H9 (cell line): ENCODE measurements around the gene WARS2. TPM values are rescaled to one million over a fixed set of nuclear protein-coding genes. Genes with fewer than 3 reads are reported as not detected.

ENCODE experiments used
- DNase-seq: peaks from one replicate; pipeline ENCODE4 v3.0.0-alpha.2; 2017
- H2AFZ ChIP-seq: one replicate; pipeline ENCODE4 v1.6.1; 2013; ENCODE audit warnings: mild to moderate bottlenecking, low read length, control low read depth, moderate library complexity
- H2AK5ac ChIP-seq: 2 replicates; pipeline ENCODE4 v1.6.1; 2013; ENCODE audit warnings: low read length, control low read depth, mixed read lengths; ENCODE audit not compliant: insufficient read length
- H2BK120ac ChIP-seq: one replicate; pipeline ENCODE4 v1.6.1; 2013; ENCODE audit warnings: low read depth, mild to moderate bottlenecking, low read length, control low read depth, inconsistent platforms; ENCODE audit not compliant: poor library complexity, severe bottlenecking
- H2BK12ac ChIP-seq: 2 replicates; pipeline ENCODE4 v1.6.1; 2013; ENCODE audit warnings: low read length, control low read depth, mixed read lengths, low read depth; ENCODE audit not compliant: insufficient read length
- H2BK15ac ChIP-seq: 2 replicates; pipeline ENCODE4 v1.6.1; 2013; ENCODE audit warnings: low read depth, low read length, control low read depth
- H2BK20ac ChIP-seq: one replicate; pipeline ENCODE4 v1.6.1; 2013; ENCODE audit warnings: low read depth, mild to moderate bottlenecking, low read length, control low read depth, inconsistent platforms; ENCODE audit not compliant: poor library complexity, severe bottlenecking
- H2BK5ac ChIP-seq: 2 replicates; pipeline ENCODE4 v1.6.1; 2013; ENCODE audit warnings: low read length, control low read depth, mixed read lengths; ENCODE audit not compliant: insufficient read length
- H3K14ac ChIP-seq: 2 replicates; pipeline ENCODE4 v1.6.1; 2013; ENCODE audit warnings: low read length, control low read depth; ENCODE audit not compliant: insufficient read depth
- H3K18ac ChIP-seq: 2 replicates; pipeline ENCODE4 v1.6.1; 2013; ENCODE audit warnings: low read depth, mild to moderate bottlenecking, mixed read lengths, low read length, control low read depth; ENCODE audit not compliant: insufficient read length
- H3K23ac ChIP-seq: 2 replicates; pipeline ENCODE4 v1.6.1; 2013; ENCODE audit warnings: low read length, control low read depth, mixed read lengths, low read depth; ENCODE audit not compliant: insufficient read length
- H3K23me2 ChIP-seq: 2 replicates; pipeline ENCODE4 v1.6.1; 2013; ENCODE audit warnings: low read depth, mild to moderate bottlenecking, mixed read lengths, low read length, control low read depth; ENCODE audit not compliant: insufficient read length, poor library complexity, severe bottlenecking
- H3K27ac ChIP-seq: 2 replicates; pipeline ENCODE4 v1.5.1; 2013; ENCODE audit warnings: low read length, control low read depth, mixed read lengths, low read depth; ENCODE audit not compliant: insufficient read length
- H3K27me3 ChIP-seq: 2 replicates; pipeline ENCODE4 v1.6.1; 2013; ENCODE audit warnings: low read length, control low read depth, inconsistent platforms; ENCODE audit not compliant: insufficient read depth
- H3K4ac ChIP-seq: 2 replicates; pipeline ENCODE4 v1.6.1; 2013; ENCODE audit warnings: low read depth, mild to moderate bottlenecking, control low read depth, inconsistent platforms, low read length, moderate library complexity
- H3K4me1 ChIP-seq: 2 replicates; pipeline ENCODE4 v1.6.1; 2013; ENCODE audit warnings: low read length, control low read depth, inconsistent platforms; ENCODE audit not compliant: insufficient read depth
- H3K4me2 ChIP-seq: 2 replicates; pipeline ENCODE4 v1.6.1; 2013; ENCODE audit warnings: low read length, control low read depth, mixed read lengths; ENCODE audit not compliant: insufficient read length, insufficient read depth
- H3K56ac ChIP-seq: 2 replicates; pipeline ENCODE4 v1.6.1; 2013; ENCODE audit warnings: low read depth, mild to moderate bottlenecking, mixed read lengths, low read length, control low read depth; ENCODE audit not compliant: insufficient read length
- H3K79me1 ChIP-seq: 2 replicates; pipeline ENCODE4 v1.6.1; 2013; ENCODE audit warnings: low read depth, mild to moderate bottlenecking, moderate library complexity, low read length, control low read depth, inconsistent platforms; ENCODE audit not compliant: insufficient read depth, poor library complexity, severe bottlenecking
- H3K79me2 ChIP-seq: 2 replicates; pipeline ENCODE4 v1.6.1; 2013; ENCODE audit warnings: low read length, control low read depth, inconsistent platforms; ENCODE audit not compliant: insufficient read depth
- H3K9ac ChIP-seq: 2 replicates; pipeline ENCODE4 v1.6.1; 2013; ENCODE audit warnings: low read length, control low read depth, mixed read lengths; ENCODE audit not compliant: insufficient read length; ENCODE audit errors: extremely low read depth
- H3K9me3 ChIP-seq: one replicate; pipeline ENCODE4 v1.6.1; 2013; ENCODE audit warnings: low read depth, low read length, inconsistent platforms; ENCODE audit not compliant: control insufficient read depth
- H3T11ph ChIP-seq: one replicate; pipeline ENCODE4 v1.6.1; 2013; ENCODE audit warnings: mild to moderate bottlenecking, low read length, control low read depth, inconsistent platforms
- H4K20me1 ChIP-seq: one replicate; pipeline ENCODE4 v1.6.1; 2013; ENCODE audit not compliant: control insufficient read depth, insufficient read length, insufficient read depth
- H4K5ac ChIP-seq: 2 replicates; pipeline ENCODE4 v1.6.1; 2013; ENCODE audit warnings: low read depth, mild to moderate bottlenecking, mixed read lengths, low read length, control low read depth; ENCODE audit not compliant: insufficient read length
- H4K8ac ChIP-seq: replicated peaks from 2 replicates; pipeline ENCODE4 v1.6.1; 2013; ENCODE audit warnings: low read length, control low read depth, mixed read lengths, low read depth; ENCODE audit not compliant: insufficient read length
- H4K91ac ChIP-seq: 2 replicates; pipeline ENCODE4 v1.6.1; 2013; ENCODE audit warnings: low read depth, mild to moderate bottlenecking, moderate library complexity, mixed read lengths, low read length, control low read depth; ENCODE audit not compliant: insufficient read length
- H3K27ac Mint-ChIP-seq, 3 experiments: 2 replicates in 2 of 3; 3 replicates in 1 of 3; pipeline ENCODE4 v1.8.0; 2020 to 2021; ENCODE audit warnings: mixed read lengths in 3 of 3, mild to moderate bottlenecking in 1 of 3, moderate library complexity in 1 of 3
- H3K27me3 Mint-ChIP-seq: 2 replicates; pipeline ENCODE4 v1.8.0; 2021; ENCODE audit warnings: low read depth, mild to moderate bottlenecking, moderate library complexity, mixed read lengths
- H3K36me3 Mint-ChIP-seq, 3 experiments: 2 replicates in 2 of 3; 3 replicates in 1 of 3; pipeline ENCODE4 v1.8.0; 2020 to 2021; ENCODE audit warnings: low read depth in 3 of 3, mixed read lengths in 3 of 3; ENCODE audit not compliant: insufficient read depth in 1 of 3
- H3K4me1 Mint-ChIP-seq, 2 experiments: 2 replicates each; pipeline ENCODE4 v1.8.0; 2020; ENCODE audit warnings: mixed read lengths in 2 of 2
- H3K4me3 Mint-ChIP-seq, 2 experiments: 2 replicates in 1 of 2; 3 replicates in 1 of 2; pipeline ENCODE4 v1.8.0; 2020 to 2021; ENCODE audit warnings: mild to moderate bottlenecking in 2 of 2, mixed read lengths in 2 of 2, moderate library complexity in 1 of 2
- H3K9me3 Mint-ChIP-seq, 2 experiments: 2 replicates in 1 of 2; 3 replicates in 1 of 2; pipeline ENCODE4 v1.8.0; 2020; ENCODE audit warnings: mild to moderate bottlenecking in 2 of 2, mixed read lengths in 2 of 2, moderate library complexity in 1 of 2
- CTCF ChIP-seq: fragments of 200-600 bp; sonication (generic); conservative IDR thresholded peaks from 3 replicates; pipeline ENCODE4 v1.8.0; 2021; ENCODE audit warnings: antibody characterized with exemption, mild to moderate bottlenecking
- WGBS: extraction: QIAGEN DNeasy Blood & Tissue Kit; methylation state at CpG from one replicate; pipeline ENCODE4 v1.1.7; 2013; ENCODE audit warnings: missing lambda C conversion rate, low lambda C conversion rate, mixed read lengths; ENCODE audit not compliant: insufficient read length; ENCODE audit errors: extremely low coverage; 5-methylcytosine and 5-hydroxymethylcytosine counted together
- total RNA-seq: library from RNA; stranded (reverse); gene quantifications from 2 replicates; pipeline ENCODE4 v1.2.1, GENCODE V29; 2021

Gene WARS2
- total RNA-seq, 1 experiment from 2014 or later = 9.7 TPM

GRCh38 chr1:118990513-118991152 lies 149.8 kb downstream of the WARS2 start:
- Histone ChIP-seq H4K20me1 (no peaks in the 10 kb centered on the region), H2BK12ac (no peak overlapping the region), H3K4me2 (peak overlapping the region; percentile 67), H3K9ac (no peak overlapping the region), H3K27ac (no peak overlapping the region), H3K56ac (no peak overlapping the region), H3K79me2 (no peaks in the 10 kb centered on the region), H2AFZ (no peak overlapping the region), H2BK120ac (no peak overlapping the region), H4K8ac (no peak overlapping the region), H3K14ac (no peak overlapping the region), H3K4ac (no peak overlapping the region), H3K18ac (no peak overlapping the region), H2BK20ac (no peak overlapping the region), H3K4me1 (peaks cover 5% of the 10 kb centered on the region), H3K9me3 (no peaks in the 10 kb centered on the region), H2AK5ac (no peak overlapping the region), H3K23me2 (peaks cover 16% of the 10 kb centered on the region), H2BK5ac (no peak overlapping the region), H3K79me1 (no peaks in the 10 kb centered on the region), H3K23ac (no peak overlapping the region), H3K27me3 (peaks cover 90% of the 10 kb centered on the region), H3T11ph (no peak overlapping the region), H4K5ac (no peak overlapping the region), H4K91ac (no peak overlapping the region), H2BK15ac (no peak overlapping the region)
- Mint-ChIP-seq H3K36me3 (peaks cover 0 to 3% (median 2%) of the 10 kb centered on the region in 3 experiments; a peak in 1 of 7 replicates), H3K27ac (no peak overlapping the region; a peak in 1 of 7 replicates), H3K27me3 (peaks cover 100% of the 10 kb centered on the region), H3K4me3 (peak overlapping the region in 1 of 2 experiments; percentile 84; a peak in 3 of 5 replicates), H3K4me1 (peaks cover 41 to 66% of the 10 kb centered on the region in 2 experiments), H3K9me3 (peaks cover 2 to 9% of the 10 kb centered on the region in 2 experiments; a peak in 4 of 5 replicates)
- WGBS = no CpG with 5 or more reads among the region's 8 CpGs
- TF ChIP-seq CTCF = no peak
- no peak for DNase-seq
